Fibroblast of villous mesenchyme (primary cell): ENCODE results near the gene RAB26. TPM values are rescaled to one million over a fixed set of nuclear protein-coding genes. Genes with fewer than 3 reads are reported as not detected.

Experiments
- DNase-seq: peaks from one replicate; pipeline ENCODE4 v3.0.0-alpha.2; 2010; ENCODE audit warnings: low read depth
- H3K4me3 ChIP-seq: 2 replicates; pipeline ENCODE4 v1.5.1; 2011; ENCODE audit warnings: low read depth, mild to moderate bottlenecking, low read length
- total RNA-seq: library from RNA; depleted of rRNA; stranded (reverse); fragments of >200 nt; gene quantifications from 2 replicates; pipeline ENCODE4 v1.2.3, GENCODE V29; 2012
- TF ChIP-seq, protein P1 (sequence below): IDR thresholded peaks from 2 replicates; pipeline ENCODE4 v1.5.1; 2012; ENCODE audit warnings: low read depth, mild to moderate bottlenecking, low read length; ENCODE audit not compliant: insufficient read depth

Gene RAB26
- total RNA-seq, 1 donor, result 1.3 TPM

DNA sequence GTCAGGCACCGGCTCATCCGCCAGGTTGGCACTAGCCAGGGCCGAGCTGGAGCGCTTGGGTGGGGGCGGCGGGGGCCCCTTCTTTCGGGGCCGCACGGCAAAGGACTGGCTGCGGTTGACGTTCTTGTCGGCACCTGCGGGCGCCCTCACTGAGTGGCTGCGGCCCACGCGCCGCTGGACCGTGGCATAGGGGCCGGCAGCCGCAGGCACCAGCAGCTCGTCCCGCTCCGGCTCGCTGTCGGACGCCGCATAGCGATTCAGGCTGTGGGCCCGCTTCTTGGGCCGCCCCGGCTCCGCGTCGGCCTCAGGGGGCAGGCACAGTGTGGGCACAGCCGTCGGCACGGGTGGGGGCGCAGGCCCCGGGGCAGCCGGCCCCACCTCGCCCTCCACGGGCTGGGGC is 32.0 kb downstream of the RAB26 start:
- no peak for DNase-seq
- TF ChIP-seq, protein P1, sequence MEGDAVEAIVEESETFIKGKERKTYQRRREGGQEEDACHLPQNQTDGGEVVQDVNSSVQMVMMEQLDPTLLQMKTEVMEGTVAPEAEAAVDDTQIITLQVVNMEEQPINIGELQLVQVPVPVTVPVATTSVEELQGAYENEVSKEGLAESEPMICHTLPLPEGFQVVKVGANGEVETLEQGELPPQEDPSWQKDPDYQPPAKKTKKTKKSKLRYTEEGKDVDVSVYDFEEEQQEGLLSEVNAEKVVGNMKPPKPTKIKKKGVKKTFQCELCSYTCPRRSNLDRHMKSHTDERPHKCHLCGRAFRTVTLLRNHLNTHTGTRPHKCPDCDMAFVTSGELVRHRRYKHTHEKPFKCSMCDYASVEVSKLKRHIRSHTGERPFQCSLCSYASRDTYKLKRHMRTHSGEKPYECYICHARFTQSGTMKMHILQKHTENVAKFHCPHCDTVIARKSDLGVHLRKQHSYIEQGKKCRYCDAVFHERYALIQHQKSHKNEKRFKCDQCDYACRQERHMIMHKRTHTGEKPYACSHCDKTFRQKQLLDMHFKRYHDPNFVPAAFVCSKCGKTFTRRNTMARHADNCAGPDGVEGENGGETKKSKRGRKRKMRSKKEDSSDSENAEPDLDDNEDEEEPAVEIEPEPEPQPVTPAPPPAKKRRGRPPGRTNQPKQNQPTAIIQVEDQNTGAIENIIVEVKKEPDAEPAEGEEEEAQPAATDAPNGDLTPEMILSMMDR, result no peak
- no peak overlapping the region for H3K4me3 ChIP-seq

DNA sequence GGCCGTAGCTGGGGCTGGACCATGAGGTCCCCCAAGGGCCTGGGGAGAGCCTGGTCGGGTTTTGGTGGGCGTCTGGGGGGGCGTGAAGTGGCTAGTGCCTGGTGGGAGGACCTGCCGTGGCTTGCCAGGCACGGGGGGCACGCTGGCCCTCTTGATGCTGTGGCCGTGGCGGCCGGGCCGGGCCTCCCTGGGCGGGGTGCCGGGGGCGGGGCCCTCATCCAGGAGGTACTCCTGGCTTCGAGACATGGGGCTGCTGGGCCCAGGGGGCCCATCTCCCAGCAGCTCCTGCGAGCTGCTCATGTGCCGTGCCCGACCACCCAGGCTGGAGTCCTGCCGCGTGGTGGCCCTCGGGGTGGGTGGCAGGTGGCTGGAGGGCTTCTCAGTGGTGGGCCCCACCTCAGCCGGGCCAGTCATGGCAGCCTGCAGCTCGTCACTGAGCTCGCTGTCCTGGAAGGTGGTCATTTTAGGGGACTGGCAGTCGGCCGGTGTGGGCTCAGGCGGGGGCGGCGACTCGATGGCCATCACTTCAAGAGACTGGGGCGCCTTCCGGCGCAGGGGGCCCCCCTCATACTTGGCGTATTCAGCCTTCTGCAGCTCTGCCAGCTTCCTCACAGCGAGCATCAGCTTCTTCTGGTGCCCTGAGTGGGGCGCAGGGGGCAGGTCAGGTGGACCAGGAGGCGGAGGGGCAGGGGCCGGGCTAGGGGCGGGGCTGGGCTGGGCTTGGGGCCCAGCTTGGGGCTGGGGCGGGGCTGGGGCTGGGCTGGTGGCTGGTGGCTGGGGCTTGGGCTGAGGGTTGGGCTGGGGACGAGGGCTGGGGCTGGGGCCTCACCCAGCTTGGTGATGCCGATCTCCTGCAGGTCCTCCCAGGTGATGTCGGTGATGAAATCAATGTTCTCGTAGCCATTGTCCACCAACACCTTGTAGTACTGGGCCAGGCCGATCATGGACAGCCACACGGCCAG is 32.8 kb downstream of the RAB26 start:
- TF ChIP-seq, protein P1, result no peak
- H3K4me3 ChIP-seq, result no peak overlapping the region
- no peak for DNase-seq

DNA sequence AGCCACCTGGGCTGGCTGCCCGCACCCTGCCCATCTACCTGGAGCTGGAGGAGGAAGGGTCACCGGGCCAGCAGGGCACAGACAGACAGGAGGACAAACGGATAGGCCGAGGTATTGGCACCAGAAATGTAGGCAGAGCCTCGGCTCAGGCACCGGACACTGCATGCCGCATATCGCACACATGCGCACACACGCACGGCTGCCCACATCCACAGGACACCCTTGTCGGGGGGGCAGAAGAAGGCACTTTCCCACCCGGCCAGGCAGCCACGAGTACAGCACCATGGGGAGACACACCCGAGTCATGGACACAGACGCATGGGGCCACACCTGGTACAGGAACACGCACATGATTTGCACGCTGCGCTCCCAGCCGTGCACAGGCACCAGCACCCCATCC is 33.5 kb downstream of the RAB26 start:
- TF ChIP-seq, protein P1, result no peak
- DNase-seq, result no peak

DNA sequence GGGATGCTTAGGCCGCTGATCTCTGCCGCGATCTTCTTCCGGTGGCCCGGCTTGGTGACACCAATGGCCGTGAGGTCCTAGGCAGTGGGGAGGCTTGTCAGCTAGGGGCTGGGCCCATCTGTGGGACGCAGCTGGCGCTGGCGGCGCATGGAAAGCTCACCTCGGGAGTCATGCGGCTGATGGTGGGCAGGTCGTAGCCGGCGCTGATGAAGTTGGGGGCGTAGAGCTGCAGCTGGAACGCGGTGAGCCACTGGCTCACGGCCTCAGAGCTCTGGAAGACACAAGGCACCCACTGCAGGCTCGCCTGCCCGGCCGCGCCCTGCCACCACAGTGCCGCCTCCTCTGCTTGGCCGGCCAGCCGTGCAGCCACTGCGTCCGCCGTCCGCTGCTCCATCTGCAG is 35.2 kb downstream of the RAB26 start:
- TF ChIP-seq, protein P1, result no peak

More for the DNA sequence above, 33.5 kb downstream of the RAB26 start:
- H3K4me3 ChIP-seq, result no peak overlapping the region

DNA sequence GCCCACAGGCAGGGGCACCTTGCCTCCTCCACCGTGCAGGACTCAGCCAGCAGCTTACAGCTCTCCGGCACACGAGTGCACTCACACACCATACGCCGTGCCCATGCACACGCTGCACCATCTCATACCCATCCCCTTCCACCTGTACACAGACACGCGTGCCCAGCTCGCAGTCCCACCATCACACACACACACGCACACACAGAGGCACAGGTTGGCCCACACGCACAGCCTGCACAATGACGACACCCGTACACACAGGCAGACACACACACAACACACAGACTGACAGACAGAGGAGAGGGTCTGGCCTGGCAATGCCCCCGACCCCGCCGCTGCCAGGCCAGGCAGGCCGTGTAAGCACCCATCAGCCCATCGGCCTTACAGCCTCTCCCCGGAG is 35.9 kb downstream of the RAB26 start:
- DNase-seq, result no peak
- H3K4me3 ChIP-seq, result no peak overlapping the region
- TF ChIP-seq, protein P1, result no peak

More for the DNA sequence above, 35.2 kb downstream of the RAB26 start:
- H3K4me3 ChIP-seq, result no peak overlapping the region
- DNase-seq, result no peak

DNA sequence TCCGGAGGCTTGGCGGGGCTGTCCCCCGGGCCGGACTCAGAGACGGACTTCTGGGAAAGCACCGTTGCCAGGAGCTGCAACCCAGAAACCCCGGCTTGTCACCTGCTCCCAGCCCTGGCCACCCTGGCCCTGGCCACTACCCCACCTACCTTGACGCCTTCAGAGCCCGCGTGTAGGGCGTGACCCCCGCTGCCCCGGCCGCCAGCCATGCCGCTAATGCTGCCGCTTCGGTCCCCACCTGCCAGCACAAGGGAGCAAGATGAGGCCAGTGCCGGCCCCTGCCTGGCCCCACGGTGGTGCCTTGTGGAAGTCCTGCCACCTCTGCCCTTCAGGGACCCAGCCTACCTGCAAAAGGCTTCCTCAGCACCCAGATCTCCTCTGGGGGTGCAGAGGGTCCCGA is 36.5 kb downstream of the RAB26 start:
- no peak for DNase-seq
- H3K4me3 ChIP-seq, result no peak overlapping the region
- TF ChIP-seq, protein P1, result no peak
